Transverse colon (tissue), 4 donors: ENCODE results near the gene NBAS. TPM values are rescaled to one million over a fixed set of nuclear protein-coding genes. Genes with fewer than 3 reads are reported as not detected.

Experiments
- DNase-seq: peaks from one replicate; pipeline ENCODE4 v3.0.0-alpha.2; 2019
- H3K27ac ChIP-seq, 4 donors: fragments of 200-600 bp; sonication (generic); 2 replicates each; pipeline ENCODE4 v1.5.1; 2016 to 2018; ENCODE audit warnings: inconsistent platforms in 4 of 4
- H3K27me3 ChIP-seq: fragments of 200-600 bp; sonication (generic); 2 replicates; pipeline ENCODE4 v1.5.1; 2017; ENCODE audit warnings: inconsistent platforms
- H3K36me3 ChIP-seq, 4 donors: fragments of 200-600 bp; sonication (generic); 2 replicates each; pipeline ENCODE4 v1.5.1; 2017 to 2019; ENCODE audit warnings: inconsistent platforms in 4 of 4
- H3K4me1 ChIP-seq, 4 donors: fragments of 200-600 bp; sonication (generic); 2 replicates each; pipeline ENCODE4 v1.5.1; 2017 to 2020; ENCODE audit warnings: inconsistent platforms in 4 of 4
- H3K4me3 ChIP-seq, 4 donors: fragments of 200-600 bp; sonication (generic); 1 replicate in 1 of 4; 2 replicates in 3 of 4; pipeline versions ENCODE4 v1.5.1 to v1.6.1; 2017 to 2019; ENCODE audit warnings: inconsistent platforms in 4 of 4
- H3K9me3 ChIP-seq, 2 donors: fragments of 200-600 bp; sonication (generic); 2 replicates each; pipeline ENCODE4 v1.5.1; 2017 to 2019; ENCODE audit warnings: inconsistent platforms in 2 of 2
- EP300 ChIP-seq: sonication (generic); formaldehyde crosslinking; IDR thresholded peaks from one replicate; pipeline ENCODE4 v1.6.1; 2017; ENCODE audit warnings: antibody characterized with exemption, low read depth
- POLR2A ChIP-seq: fragments of 450-650 bp; IDR thresholded peaks from one replicate; pipeline ENCODE4 v1.6.1; 2016; ENCODE audit warnings: antibody characterized with exemption, mild to moderate bottlenecking, moderate library complexity
- POLR2AphosphoS5 ChIP-seq, 3 donors: sonication (generic); formaldehyde crosslinking; IDR thresholded peaks; one replicate each; pipeline ENCODE4 v1.6.1; 2016; ENCODE audit warnings: antibody characterized with exemption in 3 of 3
- WGBS, 2 donors: methylation state at CpG; one replicate each; pipeline ENCODE4 v1.1.5; 2018; ENCODE audit warnings: low coverage in 1 of 2; 5-methylcytosine and 5-hydroxymethylcytosine counted together
- in situ Hi-C, 4 donors: fragments of 200-750 bp; cut with MboI; loops; one replicate each; pipeline versions ENCODE4 v1.15.0 to v1.15.1; 2017; ENCODE audit warnings: low sequenced_read_pairs in 3 of 4, low pct_ligation_motif_present in 1 of 4, low pct_unique_long_range_greater_than_20kb in 1 of 4
- intact Hi-C: fragments of 100-400 bp; cut with DNase I; formaldehyde crosslinking; loops from one replicate; pipeline ENCODE4 v1.15.1; 2023; ENCODE audit warnings: low total_unique reads
- total RNA-seq, 4 donors: library from RNA; depleted of rRNA; stranded (reverse); fragments of >200 nt; gene quantifications; one replicate each; pipeline ENCODE4 v1.1.0, GENCODE V29; 2016
- TF ChIP-seq, protein P1 (sequence below), 5 experiments: fragments of 200-600 bp in 3 of 5; fragments of 450-650 bp in 2 of 5; sonication (generic) in 3 of 5; IDR thresholded peaks; 1 replicate in 2 of 5; 2 replicates in 3 of 5; pipeline ENCODE4 v1.5.1; 2016 to 2017; ENCODE audit warnings: antibody characterized with exemption in 5 of 5, inconsistent platforms in 3 of 5, mild to moderate bottlenecking in 2 of 5, moderate library complexity in 1 of 5

The NBAS gene
- total RNA-seq, 4 donors from 2014 or later, result 30.6 to 43.2 (median 34.5) TPM

DNA sequence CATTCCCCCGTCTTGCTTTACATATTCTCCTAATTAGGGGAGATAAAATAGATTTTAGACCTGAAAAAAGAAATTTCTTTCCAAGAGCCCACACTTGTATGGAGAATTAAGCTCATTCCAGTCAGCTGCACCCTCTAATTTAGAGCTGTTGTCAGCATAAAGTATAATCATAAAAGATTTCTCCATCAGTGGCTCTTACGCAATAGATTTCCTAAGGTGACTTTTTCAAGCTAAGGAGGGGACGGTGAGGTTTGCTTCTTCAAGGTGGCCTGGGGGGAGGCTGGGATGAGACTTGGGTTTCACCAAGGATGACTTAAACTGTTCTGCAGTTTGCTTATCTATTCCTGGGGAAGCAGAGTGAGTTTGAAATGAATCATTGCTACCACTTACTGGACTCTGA lies 426.2 kb downstream of the NBAS start:
- Histone ChIP-seq H3K9me3 (no peaks in the 10 kb centered on the region), H3K36me3 (no peaks in the 10 kb centered on the region), H3K4me3 (no peak overlapping the region), H3K4me1 (no peaks in the 10 kb centered on the region), H3K27ac (no peak overlapping the region), H3K27me3 (no peaks in the 10 kb centered on the region)
- intact Hi-C loops, result loop anchor here (1.0 kb wide), 1 partner anchor 24 kb away; no protein-coding TSS in a partner anchor
- no peak for TF ChIP-seq POLR2AphosphoS5 (IDR thresholded peaks at IDR 0.05)
- TF ChIP-seq POLR2A, result no peak
- TF ChIP-seq, protein P1, sequence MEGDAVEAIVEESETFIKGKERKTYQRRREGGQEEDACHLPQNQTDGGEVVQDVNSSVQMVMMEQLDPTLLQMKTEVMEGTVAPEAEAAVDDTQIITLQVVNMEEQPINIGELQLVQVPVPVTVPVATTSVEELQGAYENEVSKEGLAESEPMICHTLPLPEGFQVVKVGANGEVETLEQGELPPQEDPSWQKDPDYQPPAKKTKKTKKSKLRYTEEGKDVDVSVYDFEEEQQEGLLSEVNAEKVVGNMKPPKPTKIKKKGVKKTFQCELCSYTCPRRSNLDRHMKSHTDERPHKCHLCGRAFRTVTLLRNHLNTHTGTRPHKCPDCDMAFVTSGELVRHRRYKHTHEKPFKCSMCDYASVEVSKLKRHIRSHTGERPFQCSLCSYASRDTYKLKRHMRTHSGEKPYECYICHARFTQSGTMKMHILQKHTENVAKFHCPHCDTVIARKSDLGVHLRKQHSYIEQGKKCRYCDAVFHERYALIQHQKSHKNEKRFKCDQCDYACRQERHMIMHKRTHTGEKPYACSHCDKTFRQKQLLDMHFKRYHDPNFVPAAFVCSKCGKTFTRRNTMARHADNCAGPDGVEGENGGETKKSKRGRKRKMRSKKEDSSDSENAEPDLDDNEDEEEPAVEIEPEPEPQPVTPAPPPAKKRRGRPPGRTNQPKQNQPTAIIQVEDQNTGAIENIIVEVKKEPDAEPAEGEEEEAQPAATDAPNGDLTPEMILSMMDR (IDR thresholded peaks at IDR 0.05), result no peak
- no peak for TF ChIP-seq EP300
- DNase-seq, result no peak
- in situ Hi-C loops, result no loop called here
- WGBS, 2 donors, result 94% methylated on average over 2 to 3 of the region's 3 CpGs

DNA sequence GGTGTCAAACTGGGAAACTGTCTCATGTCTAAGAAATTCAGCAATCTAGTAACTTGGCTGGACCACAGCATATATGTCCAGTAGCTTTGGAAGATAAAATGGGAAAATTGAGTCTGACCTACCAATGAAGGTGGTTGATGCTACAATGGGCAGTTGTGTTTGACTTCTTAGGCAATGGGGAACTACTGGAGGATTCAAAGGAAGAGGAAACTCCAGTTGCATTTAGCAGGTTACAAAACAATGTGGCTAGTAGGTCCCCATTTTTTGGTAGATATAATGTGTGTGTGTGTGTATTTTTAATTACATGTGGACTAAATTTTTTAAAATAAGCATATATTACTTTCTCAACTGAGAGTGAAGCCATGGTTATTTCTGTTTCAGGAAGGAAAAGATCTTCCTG lies 427.7 kb downstream of the NBAS start:
- TF ChIP-seq POLR2A (no peak), EP300 (no peak), POLR2AphosphoS5 (IDR thresholded peaks at IDR 0.05) (no peak)
- TF ChIP-seq, protein P1 (IDR thresholded peaks at IDR 0.05), result no peak
- intact Hi-C loops, result no loop called here
- H3K27me3 ChIP-seq, result no peaks in the 10 kb centered on the region
- no peak overlapping the region for H3K27ac ChIP-seq
- no peak for DNase-seq
- no peaks in the 10 kb centered on the region for H3K36me3 ChIP-seq
- H3K4me3 ChIP-seq, result no peak overlapping the region
- no peaks in the 10 kb centered on the region for H3K9me3 ChIP-seq
- in situ Hi-C loops, result no loop called here
- no peaks in the 10 kb centered on the region for H3K4me1 ChIP-seq

- DNase-seq, result no peak
- WGBS, 2 donors, result 87% methylated on average over 4 to 10 of the region's 10 CpGs
- Histone ChIP-seq H3K36me3 (no peaks in the 10 kb centered on the region), H3K4me1 (peaks cover 0 to 11% (median 0%) of the 10 kb centered on the region in 4 donors), H3K4me3 (no peak overlapping the region), H3K9me3 (no peaks in the 10 kb centered on the region), H3K27ac (no peak overlapping the region), H3K27me3 (no peaks in the 10 kb centered on the region)
- in situ Hi-C loops, result no loop called here
- intact Hi-C loops, result no loop called here
- no peak for TF ChIP-seq POLR2A
- no peak for TF ChIP-seq EP300
- TF ChIP-seq, protein P1 (IDR thresholded peaks at IDR 0.05), result no peak
- no peak for TF ChIP-seq POLR2AphosphoS5 (IDR thresholded peaks at IDR 0.05)
Observed at GRCh38 chr2:15128846-15129245, 432.3 kb downstream of the NBAS start.

GRCh38 chr2:15127876-15128275 lies 433.3 kb downstream of the NBAS start:
- Histone ChIP-seq H3K27me3 (no peaks in the 10 kb centered on the region), H3K36me3 (no peaks in the 10 kb centered on the region), H3K9me3 (no peaks in the 10 kb centered on the region), H3K27ac (no peak overlapping the region), H3K4me3 (no peak overlapping the region), H3K4me1 (peaks cover 0 to 11% (median 0%) of the 10 kb centered on the region in 4 donors)
- 20 to 82% methylated on average over 1 to 3 of the region's 3 CpGs for WGBS, 2 donors
- intact Hi-C loops (no loop called here), in situ Hi-C loops (no loop called here)
- TF ChIP-seq, protein P1 (IDR thresholded peaks at IDR 0.05), result no peak
- TF ChIP-seq POLR2AphosphoS5 (IDR thresholded peaks at IDR 0.05) (no peak), POLR2A (no peak), EP300 (no peak)
- DNase-seq, result no peak
